ENCODE data around the gene TMEM95. TPM values are rescaled to one million over a fixed set of nuclear protein-coding genes. Genes with fewer than 3 reads are reported as not detected.

Gene TMEM95
- total and polyA plus RNA-seq, 2 experiments from 2014 or later, result not detected

DNA sequence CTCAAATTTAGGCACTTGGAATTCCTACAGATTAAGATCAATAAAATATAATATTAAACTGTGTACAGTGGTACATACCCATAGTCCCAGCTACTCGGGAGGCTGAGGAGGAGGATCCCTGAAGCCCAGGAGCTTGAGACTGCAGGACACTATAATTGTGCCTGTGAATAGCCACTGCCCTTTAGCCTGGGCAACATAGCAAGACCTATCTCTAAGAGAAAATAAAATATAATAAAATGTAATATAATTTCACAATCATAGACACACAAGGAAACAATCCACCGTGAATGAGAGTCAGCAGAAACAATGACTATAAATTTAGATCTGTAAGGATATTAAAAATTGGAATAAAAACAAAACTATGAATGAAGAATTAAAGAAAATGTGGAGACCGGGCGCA is 15.9 kb downstream of the TMEM95 start:
- H3K79me2 ChIP-seq (replicated peaks; ENCODE audit: insufficient read depth), result no peaks in the 10 kb centered on the region
- TF ChIP-seq POLR2AphosphoS5 (IDR thresholded peaks at IDR 0.05; ENCODE audit: low read depth) (no peak), CREB1 (CRISPR knock-in tag; IDR thresholded peaks at IDR 0.05; ENCODE audit: low read depth) (no peak), JUNB (IDR thresholded peaks at IDR 0.05; ENCODE audit: unreplicated experiment) (no peak), NANOG (IDR thresholded peaks at IDR 0.05; ENCODE audit: borderline replicate concordance) (no peak), STAT1 (IDR thresholded peaks at IDR 0.05; ENCODE audit: unreplicated experiment) (no peak), EZH2 (IDR thresholded peaks at IDR 0.05; ENCODE audit: low read depth, unreplicated experiment) (no peak), EZH2phosphoT487 (IDR thresholded peaks at IDR 0.05; ENCODE audit: unreplicated experiment) (no peak), ZNF331 (CRISPR knock-in tag; IDR thresholded peaks at IDR 0.05; ENCODE audit: low read depth) (no peak), ZNF114 (CRISPR knock-in tag; IDR thresholded peaks at IDR 0.05) (no peak)
- TF ChIP-seq, protein P1, sequence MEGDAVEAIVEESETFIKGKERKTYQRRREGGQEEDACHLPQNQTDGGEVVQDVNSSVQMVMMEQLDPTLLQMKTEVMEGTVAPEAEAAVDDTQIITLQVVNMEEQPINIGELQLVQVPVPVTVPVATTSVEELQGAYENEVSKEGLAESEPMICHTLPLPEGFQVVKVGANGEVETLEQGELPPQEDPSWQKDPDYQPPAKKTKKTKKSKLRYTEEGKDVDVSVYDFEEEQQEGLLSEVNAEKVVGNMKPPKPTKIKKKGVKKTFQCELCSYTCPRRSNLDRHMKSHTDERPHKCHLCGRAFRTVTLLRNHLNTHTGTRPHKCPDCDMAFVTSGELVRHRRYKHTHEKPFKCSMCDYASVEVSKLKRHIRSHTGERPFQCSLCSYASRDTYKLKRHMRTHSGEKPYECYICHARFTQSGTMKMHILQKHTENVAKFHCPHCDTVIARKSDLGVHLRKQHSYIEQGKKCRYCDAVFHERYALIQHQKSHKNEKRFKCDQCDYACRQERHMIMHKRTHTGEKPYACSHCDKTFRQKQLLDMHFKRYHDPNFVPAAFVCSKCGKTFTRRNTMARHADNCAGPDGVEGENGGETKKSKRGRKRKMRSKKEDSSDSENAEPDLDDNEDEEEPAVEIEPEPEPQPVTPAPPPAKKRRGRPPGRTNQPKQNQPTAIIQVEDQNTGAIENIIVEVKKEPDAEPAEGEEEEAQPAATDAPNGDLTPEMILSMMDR (conservative IDR thresholded peaks at IDR 0.05; ENCODE audit: low read depth in 2 of 2), result no peak
- TF ChIP-seq, protein P2, sequence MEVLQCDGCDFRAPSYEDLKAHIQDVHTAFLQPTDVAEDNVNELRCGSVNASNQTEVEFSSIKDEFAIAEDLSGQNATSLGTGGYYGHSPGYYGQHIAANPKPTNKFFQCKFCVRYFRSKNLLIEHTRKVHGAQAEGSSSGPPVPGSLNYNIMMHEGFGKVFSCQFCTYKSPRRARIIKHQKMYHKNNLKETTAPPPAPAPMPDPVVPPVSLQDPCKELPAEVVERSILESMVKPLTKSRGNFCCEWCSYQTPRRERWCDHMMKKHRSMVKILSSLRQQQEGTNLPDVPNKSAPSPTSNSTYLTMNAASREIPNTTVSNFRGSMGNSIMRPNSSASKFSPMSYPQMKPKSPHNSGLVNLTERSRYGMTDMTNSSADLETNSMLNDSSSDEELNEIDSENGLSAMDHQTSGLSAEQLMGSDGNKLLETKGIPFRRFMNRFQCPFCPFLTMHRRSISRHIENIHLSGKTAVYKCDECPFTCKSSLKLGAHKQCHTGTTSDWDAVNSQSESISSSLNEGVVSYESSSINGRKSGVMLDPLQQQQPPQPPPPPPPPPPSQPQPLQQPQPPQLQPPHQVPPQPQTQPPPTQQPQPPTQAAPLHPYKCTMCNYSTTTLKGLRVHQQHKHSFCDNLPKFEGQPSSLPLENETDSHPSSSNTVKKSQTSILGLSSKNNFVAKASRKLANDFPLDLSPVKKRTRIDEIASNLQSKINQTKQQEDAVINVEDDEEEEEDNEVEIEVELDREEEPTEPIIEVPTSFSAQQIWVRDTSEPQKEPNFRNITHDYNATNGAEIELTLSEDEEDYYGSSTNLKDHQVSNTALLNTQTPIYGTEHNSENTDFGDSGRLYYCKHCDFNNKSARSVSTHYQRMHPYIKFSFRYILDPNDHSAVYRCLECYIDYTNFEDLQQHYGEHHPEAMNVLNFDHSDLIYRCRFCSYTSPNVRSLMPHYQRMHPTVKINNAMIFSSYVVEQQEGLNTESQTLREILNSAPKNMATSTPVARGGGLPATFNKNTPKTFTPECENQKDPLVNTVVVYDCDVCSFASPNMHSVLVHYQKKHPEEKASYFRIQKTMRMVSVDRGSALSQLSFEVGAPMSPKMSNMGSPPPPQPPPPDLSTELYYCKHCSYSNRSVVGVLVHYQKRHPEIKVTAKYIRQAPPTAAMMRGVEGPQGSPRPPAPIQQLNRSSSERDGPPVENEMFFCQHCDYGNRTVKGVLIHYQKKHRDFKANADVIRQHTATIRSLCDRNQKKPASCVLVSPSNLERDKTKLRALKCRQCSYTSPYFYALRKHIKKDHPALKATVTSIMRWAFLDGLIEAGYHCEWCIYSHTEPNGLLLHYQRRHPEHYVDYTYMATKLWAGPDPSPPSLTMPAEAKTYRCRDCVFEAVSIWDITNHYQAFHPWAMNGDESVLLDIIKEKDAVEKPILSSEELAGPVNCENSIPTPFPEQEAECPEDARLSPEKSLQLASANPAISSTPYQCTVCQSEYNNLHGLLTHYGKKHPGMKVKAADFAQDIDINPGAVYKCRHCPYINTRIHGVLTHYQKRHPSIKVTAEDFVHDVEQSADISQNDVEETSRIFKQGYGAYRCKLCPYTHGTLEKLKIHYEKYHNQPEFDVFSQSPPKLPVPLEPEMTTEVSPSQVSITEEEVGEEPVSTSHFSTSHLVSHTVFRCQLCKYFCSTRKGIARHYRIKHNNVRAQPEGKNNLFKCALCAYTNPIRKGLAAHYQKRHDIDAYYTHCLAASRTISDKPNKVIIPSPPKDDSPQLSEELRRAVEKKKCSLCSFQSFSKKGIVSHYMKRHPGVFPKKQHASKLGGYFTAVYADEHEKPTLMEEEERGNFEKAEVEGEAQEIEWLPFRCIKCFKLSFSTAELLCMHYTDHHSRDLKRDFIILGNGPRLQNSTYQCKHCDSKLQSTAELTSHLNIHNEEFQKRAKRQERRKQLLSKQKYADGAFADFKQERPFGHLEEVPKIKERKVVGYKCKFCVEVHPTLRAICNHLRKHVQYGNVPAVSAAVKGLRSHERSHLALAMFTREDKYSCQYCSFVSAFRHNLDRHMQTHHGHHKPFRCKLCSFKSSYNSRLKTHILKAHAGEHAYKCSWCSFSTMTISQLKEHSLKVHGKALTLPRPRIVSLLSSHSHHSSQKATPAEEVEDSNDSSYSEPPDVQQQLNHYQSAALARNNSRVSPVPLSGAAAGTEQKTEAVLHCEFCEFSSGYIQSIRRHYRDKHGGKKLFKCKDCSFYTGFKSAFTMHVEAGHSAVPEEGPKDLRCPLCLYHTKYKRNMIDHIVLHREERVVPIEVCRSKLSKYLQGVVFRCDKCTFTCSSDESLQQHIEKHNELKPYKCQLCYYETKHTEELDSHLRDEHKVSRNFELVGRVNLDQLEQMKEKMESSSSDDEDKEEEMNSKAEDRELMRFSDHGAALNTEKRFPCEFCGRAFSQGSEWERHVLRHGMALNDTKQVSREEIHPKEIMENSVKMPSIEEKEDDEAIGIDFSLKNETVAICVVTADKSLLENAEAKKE (CRISPR knock-in tag; IDR thresholded peaks at IDR 0.05), result no peak
- TF ChIP-seq, protein P3, sequence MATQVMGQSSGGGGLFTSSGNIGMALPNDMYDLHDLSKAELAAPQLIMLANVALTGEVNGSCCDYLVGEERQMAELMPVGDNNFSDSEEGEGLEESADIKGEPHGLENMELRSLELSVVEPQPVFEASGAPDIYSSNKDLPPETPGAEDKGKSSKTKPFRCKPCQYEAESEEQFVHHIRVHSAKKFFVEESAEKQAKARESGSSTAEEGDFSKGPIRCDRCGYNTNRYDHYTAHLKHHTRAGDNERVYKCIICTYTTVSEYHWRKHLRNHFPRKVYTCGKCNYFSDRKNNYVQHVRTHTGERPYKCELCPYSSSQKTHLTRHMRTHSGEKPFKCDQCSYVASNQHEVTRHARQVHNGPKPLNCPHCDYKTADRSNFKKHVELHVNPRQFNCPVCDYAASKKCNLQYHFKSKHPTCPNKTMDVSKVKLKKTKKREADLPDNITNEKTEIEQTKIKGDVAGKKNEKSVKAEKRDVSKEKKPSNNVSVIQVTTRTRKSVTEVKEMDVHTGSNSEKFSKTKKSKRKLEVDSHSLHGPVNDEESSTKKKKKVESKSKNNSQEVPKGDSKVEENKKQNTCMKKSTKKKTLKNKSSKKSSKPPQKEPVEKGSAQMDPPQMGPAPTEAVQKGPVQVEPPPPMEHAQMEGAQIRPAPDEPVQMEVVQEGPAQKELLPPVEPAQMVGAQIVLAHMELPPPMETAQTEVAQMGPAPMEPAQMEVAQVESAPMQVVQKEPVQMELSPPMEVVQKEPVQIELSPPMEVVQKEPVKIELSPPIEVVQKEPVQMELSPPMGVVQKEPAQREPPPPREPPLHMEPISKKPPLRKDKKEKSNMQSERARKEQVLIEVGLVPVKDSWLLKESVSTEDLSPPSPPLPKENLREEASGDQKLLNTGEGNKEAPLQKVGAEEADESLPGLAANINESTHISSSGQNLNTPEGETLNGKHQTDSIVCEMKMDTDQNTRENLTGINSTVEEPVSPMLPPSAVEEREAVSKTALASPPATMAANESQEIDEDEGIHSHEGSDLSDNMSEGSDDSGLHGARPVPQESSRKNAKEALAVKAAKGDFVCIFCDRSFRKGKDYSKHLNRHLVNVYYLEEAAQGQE (IDR thresholded peaks at IDR 0.05; ENCODE audit: unreplicated experiment), result no peak
- TF ChIP-seq, protein P4, sequence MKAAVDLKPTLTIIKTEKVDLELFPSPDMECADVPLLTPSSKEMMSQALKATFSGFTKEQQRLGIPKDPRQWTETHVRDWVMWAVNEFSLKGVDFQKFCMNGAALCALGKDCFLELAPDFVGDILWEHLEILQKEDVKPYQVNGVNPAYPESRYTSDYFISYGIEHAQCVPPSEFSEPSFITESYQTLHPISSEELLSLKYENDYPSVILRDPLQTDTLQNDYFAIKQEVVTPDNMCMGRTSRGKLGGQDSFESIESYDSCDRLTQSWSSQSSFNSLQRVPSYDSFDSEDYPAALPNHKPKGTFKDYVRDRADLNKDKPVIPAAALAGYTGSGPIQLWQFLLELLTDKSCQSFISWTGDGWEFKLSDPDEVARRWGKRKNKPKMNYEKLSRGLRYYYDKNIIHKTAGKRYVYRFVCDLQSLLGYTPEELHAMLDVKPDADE (IDR thresholded peaks at IDR 0.05), result no peak
- DNase-seq (ENCODE audit: low spot score) (no peak), ATAC-seq (no peak)
- no peak overlapping the region for H3K4me3 Mint-ChIP-seq
- H3K27ac ChIP-seq (ENCODE audit: low read depth), result no peak overlapping the region
- H3K4me3 ChIP-seq, result no peak overlapping the region
- H3K4me1 Mint-ChIP-seq, result peaks cover 26% of the 10 kb centered on the region
- no peaks in the 10 kb centered on the region for H4K20me1 ChIP-seq (replicated peaks; ENCODE audit: insufficient read depth)
- no peaks in the 10 kb centered on the region for H3K27me3 ChIP-seq (ENCODE audit: insufficient read depth)
- no peaks in the 10 kb centered on the region for H3K36me3 Mint-ChIP-seq (ENCODE audit: low read depth)
- no peak overlapping the region for H2AFZ ChIP-seq
- H3K4me1 ChIP-seq (ENCODE audit: insufficient read depth), result peaks cover 28% of the 10 kb centered on the region
- H3K27me3 Mint-ChIP-seq (ENCODE audit: insufficient read depth, low read depth, poor library complexity), result peaks cover 6% of the 10 kb centered on the region
- 0 out of 2 replicates have a peak, but pooled peaks cover 5% of the 10 kb centered on the region for H3F3A ChIP-seq (replicated peaks; ENCODE audit: low read depth)
- H3K4me2 ChIP-seq, result no peak overlapping the region
- H3K27ac Mint-ChIP-seq, result no peak overlapping the region
- no peaks in the 10 kb centered on the region for H3K9me3 Mint-ChIP-seq
- no peaks in the 10 kb centered on the region for H3K9me2 ChIP-seq (ENCODE audit: insufficient read depth)
- H3K36me3 ChIP-seq (ENCODE audit: insufficient read depth), result no peaks in the 10 kb centered on the region

Data from GM23338 (cell line).